Measurements from ENCODE around the gene FKBP8. TPM values are rescaled to one million over a fixed set of nuclear protein-coding genes. Genes with fewer than 3 reads are reported as not detected.

Gene FKBP8
- total RNA-seq, 1 experiment from 2014 or later, result 261 TPM

- Histone ChIP-seq H3K9me3 (ENCODE audit: control insufficient read depth in 1 of 2, insufficient read depth in 1 of 2, low read depth in 1 of 2, low read length in 2 of 2) (no peaks in the 10 kb centered on the region), H4K20me1 (ENCODE audit: insufficient read depth) (0 out of 2 replicates have a peak, but pooled peaks cover 3% of the 10 kb centered on the region), H3K4me1 (ENCODE audit: control insufficient read depth in 1 of 2, insufficient read depth in 2 of 2, low read length in 2 of 2) (peaks cover 13 to 29% of the 10 kb centered on the region in 2 experiments; a peak in 3 of 4 replicates), H3K79me2 (ENCODE audit: insufficient read depth, low read length) (peaks cover 97% of the 10 kb centered on the region), H3K9ac (ENCODE audit: low read length) (no peak overlapping the region), H3K9me2 (ENCODE audit: insufficient read depth) (no peaks in the 10 kb centered on the region), H2AFZ (ENCODE audit: low read depth, low read length, poor library complexity, severe bottlenecking) (no peak overlapping the region), H3K36me3 (ENCODE audit: control insufficient read depth in 1 of 2, insufficient read depth in 2 of 2, low read length in 2 of 2) (no peaks in the 10 kb centered on the region), H3K4me3 (replicated peaks in 1 of 2; ENCODE audit: low read depth in 1 of 2, low read length in 2 of 2) (no peak overlapping the region), H3K4me2 (ENCODE audit: low read length) (no peak overlapping the region), H3K27me3 (ENCODE audit: insufficient read depth, low read length) (no peaks in the 10 kb centered on the region), H3K27ac (ENCODE audit: low read depth, low read length) (no peak overlapping the region)
- BruUV-seq (replicated peaks), result no TSS peak
- intact Hi-C loops (cut with micrococcal nuclease), result no loop called here
- RAD21 ChIA-PET (ENCODE audit: low non-redundant PET in 1 of 2, low total read pairs in 2 of 2, uncharacterized antibody in 2 of 2, unreplicated experiment in 2 of 2), result no interaction called here
- ATAC-seq (no peak), DNase-seq (ENCODE audit: low read depth, low spot score) (no peak)
- CTCF ChIA-PET, result interaction anchor here (2.6 kb wide), 1 partner anchor 13 kb away, joined by 7 read pairs; no protein-coding TSS in a partner anchor
- POLR2A ChIA-PET, result no interaction called here
- TF ChIP-seq JUND (IDR thresholded peaks at IDR 0.05) (no peak), ZNF274 (IDR thresholded peaks at IDR 0.05; ENCODE audit: low read depth, low read length) (no peak), SIN3A (IDR thresholded peaks at IDR 0.05; ENCODE audit: low read depth) (no peak), FOSL1 (IDR thresholded peaks at IDR 0.05; ENCODE audit: low read depth) (no peak)
Observed at GRCh38 chr19:18501832-18502231, 41.5 kb downstream of the FKBP8 start.

GRCh38 chr19:18501351-18501750, 42.0 kb downstream of the FKBP8 start:
- Histone ChIP-seq H2AFZ (ENCODE audit: low read depth, low read length, poor library complexity, severe bottlenecking) (no peak overlapping the region), H3K27me3 (ENCODE audit: insufficient read depth, low read length) (no peaks in the 10 kb centered on the region), H3K27ac (ENCODE audit: low read depth, low read length) (no peak overlapping the region), H3K79me2 (ENCODE audit: insufficient read depth, low read length) (peaks cover 97% of the 10 kb centered on the region), H3K9ac (ENCODE audit: low read length) (no peak overlapping the region), H3K9me2 (ENCODE audit: insufficient read depth) (no peaks in the 10 kb centered on the region), H3K4me3 (replicated peaks in 1 of 2; ENCODE audit: low read depth in 1 of 2, low read length in 2 of 2) (no peak overlapping the region), H3K9me3 (ENCODE audit: control insufficient read depth in 1 of 2, insufficient read depth in 1 of 2, low read depth in 1 of 2, low read length in 2 of 2) (no peaks in the 10 kb centered on the region), H3K4me1 (ENCODE audit: control insufficient read depth in 1 of 2, insufficient read depth in 2 of 2, low read length in 2 of 2) (peaks cover 16 to 29% of the 10 kb centered on the region in 2 experiments), H3K36me3 (ENCODE audit: control insufficient read depth in 1 of 2, insufficient read depth in 2 of 2, low read length in 2 of 2) (no peaks in the 10 kb centered on the region), H3K4me2 (ENCODE audit: low read length) (no peak overlapping the region), H4K20me1 (ENCODE audit: insufficient read depth) (no peaks in the 10 kb centered on the region)
- BruUV-seq (replicated peaks), result no TSS peak
- ChIA-PET RAD21 (ENCODE audit: low non-redundant PET in 1 of 2, low total read pairs in 2 of 2, uncharacterized antibody in 2 of 2, unreplicated experiment in 2 of 2) (no interaction called here), CTCF (no interaction called here), POLR2A (no interaction called here)
- ATAC-seq (no peak), DNase-seq (ENCODE audit: low read depth, low spot score) (no peak)
- intact Hi-C loops (cut with micrococcal nuclease), result no loop called here
- no peak for TF ChIP-seq REST (IDR thresholded peaks at IDR 0.05; ENCODE audit: low read depth)
- no peak for TF ChIP-seq CBX3 (IDR thresholded peaks at IDR 0.05; ENCODE audit: low read depth)
- no peak for TF ChIP-seq ZBTB33 (IDR thresholded peaks at IDR 0.05; ENCODE audit: extremely low read depth, insufficient replicate concordance, low read length)
- no peak for TF ChIP-seq MAX (IDR thresholded peaks at IDR 0.05)
- TF ChIP-seq JUND (IDR thresholded peaks at IDR 0.05), result no peak
- no peak for TF ChIP-seq POLR2AphosphoS5 (IDR thresholded peaks at IDR 0.05; ENCODE audit: low read depth, low read length)
- TF ChIP-seq, protein P1, sequence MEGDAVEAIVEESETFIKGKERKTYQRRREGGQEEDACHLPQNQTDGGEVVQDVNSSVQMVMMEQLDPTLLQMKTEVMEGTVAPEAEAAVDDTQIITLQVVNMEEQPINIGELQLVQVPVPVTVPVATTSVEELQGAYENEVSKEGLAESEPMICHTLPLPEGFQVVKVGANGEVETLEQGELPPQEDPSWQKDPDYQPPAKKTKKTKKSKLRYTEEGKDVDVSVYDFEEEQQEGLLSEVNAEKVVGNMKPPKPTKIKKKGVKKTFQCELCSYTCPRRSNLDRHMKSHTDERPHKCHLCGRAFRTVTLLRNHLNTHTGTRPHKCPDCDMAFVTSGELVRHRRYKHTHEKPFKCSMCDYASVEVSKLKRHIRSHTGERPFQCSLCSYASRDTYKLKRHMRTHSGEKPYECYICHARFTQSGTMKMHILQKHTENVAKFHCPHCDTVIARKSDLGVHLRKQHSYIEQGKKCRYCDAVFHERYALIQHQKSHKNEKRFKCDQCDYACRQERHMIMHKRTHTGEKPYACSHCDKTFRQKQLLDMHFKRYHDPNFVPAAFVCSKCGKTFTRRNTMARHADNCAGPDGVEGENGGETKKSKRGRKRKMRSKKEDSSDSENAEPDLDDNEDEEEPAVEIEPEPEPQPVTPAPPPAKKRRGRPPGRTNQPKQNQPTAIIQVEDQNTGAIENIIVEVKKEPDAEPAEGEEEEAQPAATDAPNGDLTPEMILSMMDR (IDR thresholded peaks at IDR 0.05 in 2 of 3, conservative IDR thresholded peaks at IDR 0.05 in 1 of 3; ENCODE audit: borderline replicate concordance in 1 of 3, insufficient read depth in 1 of 3, low read depth in 2 of 3, low read length in 2 of 3), result no peak
- TF ChIP-seq, protein P2, sequence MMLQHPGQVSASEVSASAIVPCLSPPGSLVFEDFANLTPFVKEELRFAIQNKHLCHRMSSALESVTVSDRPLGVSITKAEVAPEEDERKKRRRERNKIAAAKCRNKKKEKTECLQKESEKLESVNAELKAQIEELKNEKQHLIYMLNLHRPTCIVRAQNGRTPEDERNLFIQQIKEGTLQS (IDR thresholded peaks at IDR 0.05), result no peak
- no peak for TF ChIP-seq TCF7L2 (IDR thresholded peaks at IDR 0.05; ENCODE audit: borderline replicate concordance, extremely low read depth, insufficient read depth, insufficient read length)
